Measurements from ENCODE around the gene PARD3B. TPM values are rescaled to one million over a fixed set of nuclear protein-coding genes. Genes with fewer than 3 reads are reported as not detected.

The PARD3B gene
- total RNA-seq, 1 experiment from 2014 or later, result 2.0 TPM

DNA sequence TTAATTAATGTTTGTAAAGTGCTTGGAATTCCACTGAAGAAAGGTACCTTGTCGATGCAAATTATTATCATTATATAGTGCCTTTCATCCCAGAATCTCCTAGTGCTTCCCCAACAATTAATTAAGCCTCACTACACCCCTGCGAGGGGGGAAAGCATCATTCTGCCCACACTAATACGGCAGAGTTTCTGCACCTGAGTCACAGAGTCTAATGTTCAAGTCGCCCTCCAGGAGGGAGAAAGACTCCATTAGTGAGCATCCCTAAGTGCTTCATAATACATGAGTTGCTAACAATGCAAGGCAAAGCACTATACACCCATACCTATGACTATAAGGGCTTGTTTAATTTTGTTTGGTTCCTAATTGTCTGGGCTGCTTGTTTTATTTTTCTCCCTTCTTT lies 1111.7 kb downstream of the PARD3B start (continued):
- no peak for TF ChIP-seq YY1 (IDR thresholded peaks at IDR 0.05; ENCODE audit: extremely low read depth, insufficient replicate concordance, low read depth, low read length)
- TF ChIP-seq ATF3 (IDR thresholded peaks at IDR 0.05), result no peak
- TF ChIP-seq ZFX (IDR thresholded peaks at IDR 0.05), result no peak
- TF ChIP-seq RAD21 (IDR thresholded peaks at IDR 0.05; ENCODE audit: low read depth), result no peak

- H3K9ac ChIP-seq (ENCODE audit: low read length), result no peak overlapping the region
- no peaks in the 10 kb centered on the region for H3K79me2 ChIP-seq (ENCODE audit: insufficient read depth, low read length)
- H2AFZ ChIP-seq (ENCODE audit: low read depth, low read length, poor library complexity, severe bottlenecking), result no peak overlapping the region
- TF ChIP-seq EZH2phosphoT487 (IDR thresholded peaks at IDR 0.05; ENCODE audit: borderline replicate concordance), result no peak
- no peak for TF ChIP-seq TCF7L2 (IDR thresholded peaks at IDR 0.05; ENCODE audit: borderline replicate concordance, extremely low read depth, insufficient read depth, insufficient read length)
- no peak overlapping the region for H3K4me3 ChIP-seq (replicated peaks in 1 of 2; ENCODE audit: low read depth in 1 of 2, low read length in 2 of 2)
- H3K27ac ChIP-seq (ENCODE audit: low read depth, low read length), result no peak overlapping the region
- H3K4me1 ChIP-seq (ENCODE audit: control insufficient read depth in 1 of 2, insufficient read depth in 2 of 2, low read length in 2 of 2), result no peaks in the 10 kb centered on the region
- H3K36me3 ChIP-seq (ENCODE audit: control insufficient read depth in 1 of 2, insufficient read depth in 2 of 2, low read length in 2 of 2), result no peaks in the 10 kb centered on the region
- RAD21 ChIA-PET (ENCODE audit: low non-redundant PET in 1 of 2, low total read pairs in 2 of 2, uncharacterized antibody in 2 of 2, unreplicated experiment in 2 of 2), result no interaction called here
- CTCF ChIA-PET, result no interaction called here
- BruUV-seq (replicated peaks), result no TSS peak
- intact Hi-C loops (cut with micrococcal nuclease), result no loop called here
- H3K9me2 ChIP-seq (ENCODE audit: insufficient read depth), result no peaks in the 10 kb centered on the region
- DNase-seq (ENCODE audit: low read depth, low spot score) (no peak), ATAC-seq (no peak)
- no peaks in the 10 kb centered on the region for H3K9me3 ChIP-seq (ENCODE audit: control insufficient read depth in 1 of 2, insufficient read depth in 1 of 2, low read depth in 1 of 2, low read length in 2 of 2)
- H4K20me1 ChIP-seq (ENCODE audit: insufficient read depth), result no peaks in the 10 kb centered on the region
- peaks cover 18% of the 10 kb centered on the region for H3K27me3 ChIP-seq (ENCODE audit: insufficient read depth, low read length)
- POLR2A ChIA-PET, result no interaction called here
- H3K4me2 ChIP-seq (ENCODE audit: low read length), result no peak overlapping the region
These were observed 1112.3 kb downstream of the PARD3B start for GRCh38 chr2:205657579-205657978.

- H3K4me2 ChIP-seq (ENCODE audit: low read length), result no peak overlapping the region
- no peak for DNase-seq (ENCODE audit: low read depth, low spot score)
- no peak overlapping the region for H3K4me3 ChIP-seq (replicated peaks in 1 of 2; ENCODE audit: low read depth in 1 of 2, low read length in 2 of 2)
- POLR2A ChIA-PET, result no interaction called here
- H3K9me2 ChIP-seq (ENCODE audit: insufficient read depth), result no peaks in the 10 kb centered on the region
- no peaks in the 10 kb centered on the region for H3K79me2 ChIP-seq (ENCODE audit: insufficient read depth, low read length)
- peaks cover 18% of the 10 kb centered on the region for H3K27me3 ChIP-seq (ENCODE audit: insufficient read depth, low read length)
- H3K27ac ChIP-seq (ENCODE audit: low read depth, low read length), result no peak overlapping the region
- intact Hi-C loops (cut with micrococcal nuclease), result no loop called here
- no peaks in the 10 kb centered on the region for H3K9me3 ChIP-seq (ENCODE audit: control insufficient read depth in 1 of 2, insufficient read depth in 1 of 2, low read depth in 1 of 2, low read length in 2 of 2)
- no peaks in the 10 kb centered on the region for H3K4me1 ChIP-seq (ENCODE audit: control insufficient read depth in 1 of 2, insufficient read depth in 2 of 2, low read length in 2 of 2)
- ATAC-seq, result no peak
- RAD21 ChIA-PET (ENCODE audit: low non-redundant PET in 1 of 2, low total read pairs in 2 of 2, uncharacterized antibody in 2 of 2, unreplicated experiment in 2 of 2), result no interaction called here
- H3K9ac ChIP-seq (ENCODE audit: low read length), result no peak overlapping the region
- no TSS peak for BruUV-seq (replicated peaks)
- CTCF ChIA-PET, result no interaction called here
- H2AFZ ChIP-seq (ENCODE audit: low read depth, low read length, poor library complexity, severe bottlenecking), result no peak overlapping the region
- H4K20me1 ChIP-seq (ENCODE audit: insufficient read depth), result no peaks in the 10 kb centered on the region
- H3K36me3 ChIP-seq (ENCODE audit: control insufficient read depth in 1 of 2, insufficient read depth in 2 of 2, low read length in 2 of 2), result no peaks in the 10 kb centered on the region
- TF ChIP-seq SIN3A (IDR thresholded peaks at IDR 0.05; ENCODE audit: low read depth) (no peak), JUND (IDR thresholded peaks at IDR 0.05) (no peak), ZFX (IDR thresholded peaks at IDR 0.05) (no peak), EZH2 (IDR thresholded peaks at IDR 0.05) (no peak), ELF1 (IDR thresholded peaks at IDR 0.05; ENCODE audit: borderline replicate concordance, low read depth) (no peak), ATF3 (IDR thresholded peaks at IDR 0.05) (no peak), POLR2A (IDR thresholded peaks at IDR 0.05; ENCODE audit: borderline replicate concordance, extremely low read depth, insufficient read depth, insufficient read length) (no peak), RAD21 (IDR thresholded peaks at IDR 0.05; ENCODE audit: low read depth) (no peak), CTCF (IDR thresholded peaks at IDR 0.05 in 2 of 3, conservative IDR thresholded peaks at IDR 0.05 in 1 of 3; ENCODE audit: borderline replicate concordance in 1 of 3, insufficient read depth in 1 of 3, low read depth in 2 of 3, low read length in 2 of 3) (no peak), YY1 (IDR thresholded peaks at IDR 0.05; ENCODE audit: extremely low read depth, insufficient replicate concordance, low read depth, low read length) (no peak), POLR2AphosphoS5 (IDR thresholded peaks at IDR 0.05; ENCODE audit: low read depth, low read length) (no peak), CEBPB (IDR thresholded peaks at IDR 0.05; ENCODE audit: low read depth) (no peak)
These were observed 1112.8 kb downstream of the PARD3B start for GRCh38 chr2:205658068-205658467.
